Brain pericyte (primary cell): ENCODE results near the gene TSPOAP1.
"Not testable (repeated sequence)": the region's sequence is repeated elsewhere in the genome, so short reads cannot be mapped to it uniquely, and the experiment has no call there.

Source experiments
- DNase-seq: peaks from one replicate; pipeline ENCODE4 v3.0.0-alpha.2; 2012; ENCODE audit warnings: low read depth, low spot score

Gene TSPOAP1

DNA sequence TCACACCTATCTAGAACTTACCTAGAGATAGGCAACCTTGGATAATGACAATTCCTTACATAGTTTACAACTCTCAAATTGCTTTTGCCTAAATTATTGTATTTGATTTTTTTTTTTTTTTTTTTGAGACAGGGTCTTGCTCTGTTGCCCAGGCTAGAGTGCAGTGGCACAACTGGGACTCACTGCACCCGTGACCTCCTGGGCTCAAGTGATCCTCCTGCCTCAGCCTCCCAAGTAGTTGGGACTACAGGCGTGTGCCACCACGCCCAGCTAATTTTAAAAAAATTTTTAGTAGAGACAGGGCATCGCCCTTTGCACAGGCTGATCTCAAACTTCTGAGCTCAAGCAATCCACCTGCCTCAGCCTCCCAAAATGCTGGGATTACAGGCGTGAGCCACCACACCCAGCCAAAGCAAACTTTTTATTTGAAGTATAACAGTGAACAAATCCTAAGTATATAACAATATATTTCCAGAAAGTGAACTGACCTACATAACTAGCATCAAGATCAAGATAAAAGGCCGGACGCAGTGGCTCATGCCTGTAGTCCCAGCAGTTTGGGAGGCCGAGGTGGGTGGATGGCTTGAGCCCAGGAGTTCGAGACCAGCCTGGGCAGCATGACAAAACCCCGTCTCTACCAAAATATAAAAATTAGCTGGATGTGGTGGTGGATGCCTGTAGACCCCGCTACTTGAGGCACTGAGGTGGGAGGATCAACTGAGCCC is 12.7 kb upstream of the TSPOAP1 start:
- DNase-seq: not testable (repeated sequence)

DNA sequence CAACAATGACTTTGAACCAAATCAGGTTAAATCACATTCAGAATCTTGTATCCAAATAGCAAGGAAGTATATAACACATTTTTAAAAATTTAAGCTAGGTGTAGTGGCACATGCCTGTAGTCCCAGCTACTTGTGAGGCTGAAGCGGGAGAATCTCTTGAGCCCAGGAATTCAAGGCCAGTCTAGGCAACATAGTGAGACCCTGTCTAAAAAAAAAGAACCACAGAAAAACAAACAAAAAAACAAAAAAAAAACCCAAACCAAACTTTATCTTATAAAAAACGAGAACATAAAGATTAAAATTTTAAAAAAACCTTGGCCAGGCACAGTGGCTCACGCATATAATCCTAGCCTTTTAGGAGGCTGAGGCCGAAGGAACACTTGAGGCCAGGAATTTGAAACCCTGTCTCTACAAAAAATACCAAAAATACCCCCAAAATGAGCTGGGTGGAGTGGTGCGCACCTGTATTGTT is 11.8 kb upstream of the TSPOAP1 start:
- no peak for DNase-seq

DNA sequence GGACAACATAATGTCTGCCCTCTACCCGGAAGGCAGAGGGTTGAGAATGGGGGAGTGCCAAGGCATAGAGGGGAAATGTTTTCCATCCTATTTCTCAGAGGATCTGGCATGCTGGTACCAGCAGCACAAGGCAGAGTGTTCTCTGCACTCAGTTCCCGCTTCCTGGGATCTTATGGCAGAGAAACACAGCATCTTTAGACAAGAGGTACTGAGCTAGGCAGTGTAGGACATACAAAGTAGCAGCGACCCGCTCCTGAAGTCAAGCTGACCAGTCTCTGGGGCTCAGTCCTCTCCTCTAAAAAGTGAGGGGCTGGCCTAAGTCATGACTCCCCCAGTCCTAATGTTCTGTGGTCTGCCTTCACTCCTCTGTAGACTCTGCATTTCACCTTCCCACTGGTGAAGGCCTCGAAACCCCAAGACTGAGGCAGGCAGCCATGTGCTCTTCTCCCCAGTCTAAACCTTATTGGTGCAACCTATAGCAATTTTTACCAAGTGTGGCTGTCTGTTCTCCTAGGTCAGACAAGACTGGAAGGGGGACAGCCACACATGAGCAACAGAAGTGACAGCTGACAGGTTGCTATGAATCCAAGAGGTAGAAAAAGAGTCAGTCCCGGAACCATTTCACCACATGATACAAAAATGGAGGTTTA is 11.3 kb upstream of the TSPOAP1 start:
- DNase-seq: no peak

DNA sequence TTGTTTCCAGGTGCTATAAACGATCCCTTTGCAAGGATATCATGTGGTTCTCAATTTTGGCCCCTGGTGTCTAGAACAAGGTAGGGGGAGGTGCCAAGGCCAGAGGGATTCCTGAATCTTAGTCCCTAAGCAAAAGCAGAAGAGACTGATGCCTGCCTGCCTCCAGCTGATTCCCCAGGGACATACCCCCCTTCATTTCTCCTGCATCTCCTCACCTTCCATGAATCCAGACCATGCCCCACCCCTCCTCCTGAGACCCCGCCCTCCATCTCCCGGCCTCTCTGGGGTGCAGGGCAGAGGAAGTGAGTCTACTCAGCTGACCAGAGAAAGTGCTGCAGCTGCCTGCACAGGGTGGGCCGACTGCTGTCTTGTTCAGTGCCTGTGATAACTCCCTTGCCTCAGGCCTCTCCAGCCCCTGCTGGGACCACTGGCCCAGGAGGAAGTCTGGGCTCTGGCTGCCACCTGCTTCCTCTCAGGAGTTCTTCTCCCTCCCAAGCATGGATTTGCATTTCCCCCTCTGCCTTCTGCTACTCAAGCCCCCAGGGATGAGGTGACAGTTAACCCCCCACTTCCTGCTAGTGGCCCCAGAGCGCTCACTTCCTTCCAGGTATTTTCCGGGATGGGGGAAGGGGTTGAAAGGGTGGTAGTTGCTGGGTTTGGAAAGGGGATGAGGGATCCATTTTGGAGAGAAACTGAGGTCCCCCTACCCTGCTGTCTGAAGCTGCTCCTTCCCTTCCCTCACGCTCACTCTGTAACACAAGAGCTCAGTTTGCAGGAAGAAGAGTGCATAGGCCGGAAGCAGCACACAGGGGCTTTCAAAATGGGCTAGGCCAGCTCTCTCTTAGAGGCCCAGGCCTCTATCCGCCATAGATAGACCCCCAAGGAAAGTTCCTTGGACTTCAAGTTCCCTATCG is 10.5 kb upstream of the TSPOAP1 start:
- DNase-seq: no peak

DNA sequence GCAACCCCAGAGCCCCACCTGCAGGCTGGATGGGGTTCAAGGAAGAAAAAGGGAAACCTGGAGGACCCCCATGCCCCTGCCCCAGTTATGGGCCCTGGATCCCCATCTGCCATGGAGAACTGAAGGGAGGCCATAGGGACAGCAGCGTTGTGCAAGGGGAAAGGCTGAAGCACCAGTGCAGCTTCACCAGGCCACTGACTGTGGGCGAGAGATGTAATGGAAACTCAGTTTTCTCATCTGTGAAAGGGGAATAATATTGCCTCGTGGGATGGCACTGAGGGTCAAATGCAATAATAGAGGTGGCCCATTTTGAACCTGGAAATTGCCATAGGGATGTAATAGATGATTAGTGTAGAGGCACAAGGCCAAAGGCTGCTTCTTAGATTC is 9.9 kb upstream of the TSPOAP1 start:
- no peak for DNase-seq

DNA sequence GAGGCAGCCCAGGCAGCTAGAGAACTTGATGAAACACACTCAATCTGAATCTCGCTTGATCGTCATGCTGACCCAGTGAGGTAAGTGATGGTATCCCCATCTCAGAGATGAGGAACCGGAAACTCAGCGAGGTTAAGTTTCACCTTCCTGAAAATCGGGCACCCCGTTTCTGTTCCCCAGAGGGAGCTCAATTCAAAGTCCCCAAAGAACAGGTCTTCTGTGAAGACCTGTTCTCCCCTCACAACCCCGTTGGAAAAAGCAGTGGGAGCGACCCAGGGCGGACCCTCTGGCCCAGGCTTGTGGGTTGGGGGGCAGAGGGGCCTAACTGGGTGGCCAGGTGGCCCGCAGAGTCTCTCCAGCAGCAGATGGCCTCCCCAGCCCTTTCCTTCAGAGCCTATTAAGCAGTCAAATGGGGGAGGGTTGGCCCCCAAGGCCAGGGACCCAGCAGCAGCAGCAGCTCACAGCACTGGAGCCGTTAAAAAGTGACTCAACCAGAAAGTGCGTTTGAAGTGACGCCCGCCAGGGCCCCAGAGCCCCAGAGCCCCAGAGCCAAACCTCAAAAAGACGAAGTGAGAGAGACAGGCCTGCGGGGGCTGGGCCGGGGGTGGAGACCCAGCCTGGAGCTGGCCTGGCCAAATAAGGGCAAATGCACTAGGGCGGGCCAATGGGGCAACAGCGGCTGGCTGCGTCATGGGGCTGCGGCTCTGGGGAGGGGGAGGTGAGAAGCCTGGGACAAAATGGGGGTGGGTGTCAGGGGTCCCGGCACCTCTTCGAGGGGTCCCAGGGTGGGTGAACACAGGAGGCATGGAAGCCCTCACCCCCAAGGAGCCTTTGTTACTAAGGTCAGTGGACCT is 9.2 kb upstream of the TSPOAP1 start:
- DNase-seq: no peak

DNA sequence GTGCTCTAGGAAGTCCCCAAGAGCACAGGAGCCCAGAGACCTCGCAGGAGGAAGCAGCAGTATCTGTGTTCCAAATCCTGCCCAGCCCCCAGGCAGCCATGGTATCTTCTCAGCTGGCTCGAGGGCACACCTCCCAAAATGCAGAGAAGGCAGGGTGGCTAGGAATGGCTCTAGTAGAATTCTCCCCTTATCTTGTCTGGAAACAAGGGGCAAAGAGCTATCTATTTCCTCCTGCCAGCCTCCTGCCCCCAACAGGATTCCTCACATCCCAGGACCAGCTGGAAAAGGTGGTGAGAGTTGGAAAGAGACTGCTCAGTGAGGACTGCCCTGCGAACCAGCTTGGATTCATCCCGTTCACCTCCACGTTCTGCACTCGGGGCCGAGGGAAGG is 8.6 kb upstream of the TSPOAP1 start:
- DNase-seq: no peak

DNA sequence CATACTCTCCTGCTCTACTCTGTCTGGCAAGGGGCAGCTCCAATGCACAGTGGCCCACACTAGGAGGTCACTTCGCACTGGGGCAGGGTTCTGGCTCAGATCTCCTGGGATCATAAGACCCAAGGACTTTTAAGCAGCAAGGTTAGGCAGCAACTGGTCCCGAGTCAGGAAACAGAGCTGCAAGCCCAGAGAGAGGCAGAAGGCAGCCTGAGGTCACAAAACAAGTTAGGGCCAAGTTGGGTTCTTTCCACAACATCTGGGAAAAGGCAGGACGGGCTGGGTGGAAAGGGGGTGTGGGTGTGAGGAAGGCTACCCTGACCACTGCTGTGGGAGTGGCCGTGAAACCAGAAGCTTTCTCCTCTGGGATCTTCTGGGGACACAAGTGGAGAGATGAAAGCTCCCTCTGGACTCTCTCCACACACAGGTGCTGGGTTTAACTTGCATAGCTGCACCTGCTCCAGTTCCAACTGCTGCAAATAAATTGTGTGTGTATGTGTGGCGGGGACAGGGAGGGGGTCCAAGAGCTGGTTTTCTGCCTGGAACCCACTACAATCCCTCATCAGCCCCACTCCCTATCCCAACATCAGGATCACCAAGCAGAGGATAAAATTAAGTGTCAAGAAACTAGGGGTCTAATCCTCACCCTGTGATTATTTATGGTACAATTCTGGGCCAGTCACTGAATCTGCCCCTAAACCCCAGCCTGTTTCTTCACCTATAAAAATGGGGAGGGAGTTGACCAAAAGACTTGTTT is 8.0 kb upstream of the TSPOAP1 start:
- DNase-seq: no peak

DNA sequence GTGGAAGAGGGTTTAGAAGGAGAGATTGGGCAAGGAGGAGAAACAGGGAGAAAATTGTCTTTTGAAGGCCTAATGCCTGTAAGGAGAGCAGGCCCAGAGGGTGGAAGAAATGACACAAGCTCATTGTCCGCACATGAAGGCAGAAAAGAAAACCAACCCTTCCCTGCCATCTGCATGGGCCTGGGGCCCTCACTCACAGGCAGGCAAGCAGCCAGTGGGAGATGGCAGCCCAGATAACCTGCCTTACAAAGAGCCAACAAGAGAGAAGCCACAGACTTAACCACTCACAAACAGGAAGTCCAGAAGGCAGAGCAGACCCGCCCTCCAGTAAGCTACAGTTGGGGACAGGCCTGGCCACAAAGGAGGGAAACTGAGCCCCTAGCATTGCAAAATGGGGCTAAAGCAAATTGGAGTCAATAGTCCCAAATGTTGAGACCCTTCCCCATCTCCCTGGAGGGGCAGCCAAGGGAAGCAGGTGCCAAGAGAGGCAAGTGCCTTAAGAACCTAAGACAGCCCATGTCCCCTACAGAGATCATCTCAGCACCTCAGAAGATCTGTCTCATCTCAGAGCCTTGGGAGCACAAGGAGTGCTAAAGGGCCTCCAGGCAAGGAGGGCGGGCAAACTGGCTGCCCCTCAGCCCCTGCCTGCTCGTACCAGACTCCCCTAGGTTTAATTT is 7.3 kb upstream of the TSPOAP1 start:
- DNase-seq: no peak

DNA sequence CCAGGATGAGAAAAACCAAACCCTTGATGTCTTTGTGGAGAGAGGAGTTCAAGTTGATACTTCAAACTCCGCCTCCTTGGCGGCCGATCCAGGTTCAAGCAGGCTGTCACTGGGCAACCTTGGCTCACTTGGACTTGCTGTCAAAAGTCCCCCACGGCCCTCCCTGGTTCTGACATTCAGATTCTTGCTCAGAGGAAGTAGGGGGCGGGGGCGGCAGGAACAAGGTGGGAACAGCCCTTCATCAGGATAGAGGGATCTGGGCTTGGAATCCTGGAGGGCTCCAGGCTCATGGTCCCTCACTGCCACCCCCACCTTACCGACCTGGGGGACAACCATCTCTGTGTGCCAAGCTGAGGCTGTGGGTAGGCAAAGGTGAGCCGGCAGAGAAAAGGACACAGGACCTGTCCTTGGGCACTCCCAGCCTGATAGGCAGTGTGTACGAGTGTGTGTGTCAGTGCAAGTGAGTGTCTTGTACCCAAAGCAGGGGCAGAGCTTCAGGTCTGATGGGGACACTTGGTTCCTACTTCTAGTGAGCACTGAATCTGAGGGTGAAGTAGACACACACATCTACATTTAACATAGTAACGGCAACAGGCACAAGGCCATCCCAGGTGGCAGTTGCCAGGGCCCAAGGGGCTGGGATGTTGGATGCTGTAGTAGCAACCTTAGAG is 6.6 kb upstream of the TSPOAP1 start:
- DNase-seq: no peak

DNA sequence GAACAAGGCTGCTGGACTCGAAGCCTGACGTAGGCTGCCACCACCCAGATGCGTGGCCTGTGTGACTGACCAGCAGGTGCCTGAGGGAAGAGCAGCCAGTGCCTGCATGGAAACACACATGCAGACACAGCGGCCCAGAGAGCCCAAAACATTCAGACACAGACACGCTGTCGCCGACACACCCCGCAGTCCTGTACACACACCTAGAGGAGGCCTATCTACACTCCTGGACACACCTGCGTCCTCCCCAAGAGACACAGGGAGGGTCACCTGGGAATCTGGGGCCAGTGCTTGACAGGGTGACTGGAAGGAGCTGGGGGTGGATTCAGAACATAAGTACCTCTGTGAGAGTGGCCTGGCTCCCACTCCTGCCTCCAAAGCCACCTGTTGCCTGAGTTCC is 6.1 kb upstream of the TSPOAP1 start:
- DNase-seq: no peak

DNA sequence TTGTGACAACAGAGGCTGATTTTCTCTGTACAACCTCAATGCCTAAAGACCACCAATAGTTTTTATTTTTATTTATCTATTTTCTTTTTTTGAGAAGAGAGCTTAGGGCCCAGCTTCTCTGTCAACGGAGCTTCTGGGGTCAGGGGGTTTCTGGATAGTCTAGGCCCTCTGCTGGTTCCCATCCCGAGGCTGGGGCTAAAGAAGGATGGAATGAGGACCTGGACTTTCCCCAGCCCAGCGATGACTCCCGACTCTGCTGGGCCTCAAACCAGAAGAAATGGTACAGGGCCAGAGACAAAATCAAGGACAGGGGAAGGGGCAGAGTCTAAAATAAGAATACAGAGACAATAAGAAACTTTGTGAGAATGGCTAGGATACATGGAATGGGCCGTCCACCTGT is 5.7 kb upstream of the TSPOAP1 start:
- DNase-seq: no peak

DNA sequence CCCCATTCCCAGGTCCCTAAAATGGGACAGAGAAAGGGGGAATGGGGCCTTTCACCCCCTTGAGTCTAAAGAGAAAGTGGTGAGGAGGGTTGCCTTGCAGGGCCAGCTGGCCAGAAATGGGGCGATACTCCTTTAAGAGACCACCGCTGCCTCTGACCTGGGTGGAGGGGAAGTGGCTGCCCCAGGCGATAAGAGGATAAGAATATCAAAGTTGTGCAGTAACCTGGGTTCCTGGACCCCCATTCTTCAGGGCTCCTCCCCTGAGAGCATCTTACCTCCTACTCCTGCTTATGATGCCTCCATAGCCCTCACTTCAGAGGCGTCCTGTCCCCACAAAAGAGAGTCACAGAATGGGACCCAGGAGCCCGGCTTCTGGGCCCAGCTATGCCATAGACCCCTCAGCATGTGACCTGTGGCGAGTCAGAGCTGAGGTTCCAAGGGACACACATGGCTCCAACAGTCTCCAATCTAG is 5.2 kb upstream of the TSPOAP1 start:
- DNase-seq: no peak

DNA sequence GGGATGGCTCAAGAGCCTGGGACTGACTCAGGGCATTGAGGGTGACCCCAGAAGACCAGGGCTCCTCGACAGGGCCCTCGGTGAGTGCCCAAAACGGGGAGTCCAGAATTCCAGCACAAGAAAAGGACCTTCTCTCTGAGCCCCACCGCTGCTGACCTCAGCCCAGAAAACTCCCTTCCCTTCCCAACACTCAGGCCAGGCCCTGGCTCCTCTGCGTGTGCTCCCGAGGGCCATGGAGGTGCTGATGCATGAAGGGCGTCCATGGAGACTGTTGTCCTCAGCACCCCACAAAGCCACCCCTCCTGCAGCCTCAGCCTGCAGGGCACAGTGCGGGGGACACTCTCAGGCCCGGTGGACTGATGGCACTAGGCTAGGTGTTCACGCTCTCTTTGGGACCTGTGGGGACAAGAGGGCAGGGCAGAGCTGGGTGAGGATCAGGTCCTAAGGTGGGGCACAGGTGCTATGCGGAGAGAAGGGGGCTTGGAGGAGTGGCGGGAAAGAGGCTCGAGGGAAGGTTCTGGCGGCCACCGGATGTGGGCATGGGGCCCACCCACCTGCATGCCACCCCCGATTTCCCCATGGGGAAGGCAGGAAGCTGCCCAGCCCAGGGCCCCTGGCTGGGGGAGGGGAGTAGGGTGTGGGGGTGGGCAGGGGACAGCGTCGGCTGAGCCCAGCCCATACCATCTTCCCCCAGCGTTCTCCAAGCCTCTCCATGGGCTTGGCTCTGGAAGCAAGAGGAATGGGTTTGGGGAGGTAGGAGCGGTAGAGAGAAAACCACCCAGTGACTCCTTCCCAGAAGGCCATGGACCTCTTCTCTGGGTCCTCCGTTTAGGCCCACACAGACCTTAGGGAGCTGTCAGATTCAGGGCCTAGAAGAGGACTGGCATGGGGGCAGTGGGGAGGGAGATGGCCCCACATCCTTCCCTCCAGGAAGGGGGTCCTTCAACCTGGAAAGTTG is 4.5 kb upstream of the TSPOAP1 start:
- DNase-seq: no peak

DNA sequence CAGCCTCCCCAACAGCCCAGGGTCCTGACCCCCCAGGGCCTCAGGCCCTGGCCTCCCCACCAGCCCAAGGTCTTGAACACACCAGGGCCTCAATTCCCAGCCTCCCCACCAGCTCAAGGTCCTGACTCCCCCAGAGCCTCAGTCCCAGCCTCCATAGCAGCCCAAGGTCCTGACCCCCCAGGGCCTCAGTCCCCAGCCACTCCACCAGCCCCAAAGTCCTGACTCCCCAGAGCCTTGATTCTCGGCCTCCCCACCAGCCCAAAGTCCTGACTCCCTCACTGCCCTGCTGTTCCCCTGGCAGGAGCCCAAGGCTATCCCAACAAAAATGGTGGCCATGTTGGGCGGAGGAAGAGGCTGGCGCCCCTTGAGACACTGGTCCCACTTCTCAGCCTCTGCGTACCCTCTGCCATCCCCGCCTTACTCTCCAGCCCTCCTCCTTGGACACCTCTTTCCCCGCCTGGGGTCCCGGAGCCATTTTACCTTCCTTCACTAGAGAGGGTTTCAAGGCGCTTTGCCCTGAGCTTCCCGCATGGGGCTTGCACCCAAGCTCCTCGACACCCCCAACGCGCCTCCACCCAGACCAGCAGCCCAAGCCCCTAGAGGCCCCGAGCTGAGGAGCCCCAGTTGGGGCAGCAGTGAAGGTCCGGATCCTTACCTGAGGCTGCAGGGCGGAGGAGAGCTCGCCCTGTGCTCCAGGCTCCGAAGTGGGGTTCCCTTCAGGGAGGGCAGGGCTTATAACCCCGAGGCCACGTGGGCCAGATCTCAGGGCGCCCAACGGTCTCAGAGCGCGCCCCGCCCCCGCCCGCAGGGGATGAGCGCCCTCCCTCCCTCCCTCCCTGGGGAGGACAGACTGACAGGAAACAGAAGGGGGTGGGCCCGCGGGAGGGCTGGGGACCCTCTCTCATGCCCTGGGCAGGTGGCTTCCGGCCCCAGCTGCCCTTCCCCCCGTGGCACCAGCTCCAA is 3.5 kb upstream of the TSPOAP1 start:
- no peak for DNase-seq

DNA sequence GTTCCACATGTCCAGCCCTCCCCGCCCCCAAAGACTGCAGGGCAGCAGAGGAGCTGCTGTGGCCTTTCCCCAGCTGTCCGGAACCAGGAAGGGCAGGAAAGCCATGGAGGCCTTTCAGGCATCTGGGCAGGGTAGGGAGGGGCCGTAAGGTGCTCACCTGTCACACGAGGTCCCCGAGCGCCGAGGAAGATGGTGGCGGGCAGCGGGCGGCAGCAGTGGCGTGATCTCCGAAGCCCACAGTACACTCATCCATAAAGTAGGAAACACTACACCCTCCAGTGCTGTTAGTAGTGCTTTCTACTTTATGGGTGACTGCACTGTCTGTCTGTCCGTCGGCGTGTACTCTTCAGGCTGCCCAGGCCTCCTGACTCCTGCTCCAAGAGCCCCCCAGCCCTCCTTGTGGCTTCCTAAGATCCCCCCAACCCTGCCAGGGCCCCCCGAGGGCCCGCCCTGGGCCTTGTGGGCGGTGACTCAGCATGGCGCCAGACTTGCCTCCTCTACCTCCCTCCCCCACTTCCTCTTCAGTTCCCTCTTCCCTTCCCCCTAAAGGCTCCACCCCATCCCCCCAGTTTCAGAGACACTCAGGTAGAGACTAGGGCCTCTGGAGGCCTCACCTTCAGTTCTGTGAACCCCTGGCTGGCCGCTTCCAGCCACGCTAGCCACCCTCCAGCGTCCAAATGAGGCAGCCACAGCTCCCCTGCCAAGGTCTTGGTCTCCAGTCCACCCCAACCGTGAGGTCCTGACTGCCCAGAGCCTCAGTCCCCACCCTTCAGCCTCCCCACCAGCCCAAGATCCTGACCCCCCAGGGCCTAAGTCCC is 2.6 kb upstream of the TSPOAP1 start:
- no peak for DNase-seq
